HCT116 (cell line): ENCODE data around the gene FAM204A. TPM values are rescaled to one million over a fixed set of nuclear protein-coding genes. Genes with fewer than 3 reads are reported as not detected.

ENCODE experiments used
- ATAC-seq: fragments of 200-7000 bp; cut with Tn5 transposase; 2 replicates; pipeline ENCODE4 v1.9.1; 2020; ENCODE audit warnings: mild to moderate bottlenecking, moderate library complexity
- BruUV-seq: library from RNA; stranded (reverse); fragments of 400-500 nt; replicated peaks from 2 replicates; lab custom pipeline; 2021; lab: Mats Ljungman, UMichigan
- CTCF ChIA-PET: fragments of 300-600 bp; sonication (Branson Sonifier 250); formaldehyde crosslinking; loops from one replicate; lab custom pipeline; 2021; ENCODE audit warnings: antibody characterized with exemption; lab: Charles Lee
- POLR2A ChIA-PET: fragments of 300-600, 350-600 bp; sonication (Branson Sonifier 250); formaldehyde crosslinking; loops from one replicate; lab custom pipeline; 2021; ENCODE audit warnings: antibody characterized with exemption; lab: Charles Lee
- RAD21 ChIA-PET, 2 experiments: fragments of 300-600 bp; sonication (Branson Sonifier 250); formaldehyde crosslinking; loops; one replicate each; lab custom pipeline; 2023; ENCODE audit warnings: low total read pairs in 2 of 2; ENCODE audit not compliant: uncharacterized antibody in 2 of 2, unreplicated experiment in 2 of 2, low non-redundant PET in 1 of 2; lab: Charles Lee
- DNase-seq: peaks from one replicate; pipeline ENCODE4 v3.0.0-alpha.2; 2010; ENCODE audit warnings: low read depth, low spot score
- H2AFZ ChIP-seq: fragments of 200-600 bp; shearing (Covaris generic), sonication (generic); 2 replicates; pipeline ENCODE4 v1.6.1; 2017; ENCODE audit warnings: low read depth, mixed run types, mixed read lengths, antibody characterized with exemption, low read length; ENCODE audit not compliant: poor library complexity, severe bottlenecking
- H3K27ac ChIP-seq: 2 replicates; pipeline ENCODE4 v1.5.1; 2012; ENCODE audit warnings: low read depth, low read length
- H3K27me3 ChIP-seq: fragments of 200-600 bp; sonication (generic); 2 replicates; pipeline ENCODE4 v1.6.1; 2016; ENCODE audit warnings: mixed run types, low read length, mixed read lengths; ENCODE audit not compliant: insufficient read depth
- H3K36me3 ChIP-seq, 2 experiments: fragments of 200-500 bp in 1 of 2; fragments of 200-600 bp in 1 of 2; sonication (Bioruptor generic) in 1 of 2; sonication (generic) in 1 of 2; 2 replicates each; pipeline versions ENCODE4 v1.5.1 to v1.6.1; 2014 to 2016; ENCODE audit warnings: low read length in 2 of 2, inconsistent platforms in 1 of 2, mixed read lengths in 1 of 2, mixed run types in 1 of 2; ENCODE audit not compliant: insufficient read depth in 2 of 2, control insufficient read depth in 1 of 2
- H3K4me1 ChIP-seq, 2 experiments: fragments of 200-600 bp in 1 of 2; sonication (generic) in 1 of 2; 2 replicates each; pipeline versions ENCODE4 v1.5.1 to v1.6.1; 2012 to 2017; ENCODE audit warnings: low read length in 2 of 2, inconsistent platforms in 1 of 2, mild to moderate bottlenecking in 1 of 2, mixed read lengths in 1 of 2, mixed run types in 1 of 2, moderate library complexity in 1 of 2; ENCODE audit not compliant: insufficient read depth in 2 of 2, control insufficient read depth in 1 of 2
- H3K4me2 ChIP-seq: fragments of 200-600 bp; sonication (generic); 2 replicates; pipeline ENCODE4 v1.6.1; 2017; ENCODE audit warnings: mixed run types, low read length, mixed read lengths
- H3K4me3 ChIP-seq, 2 experiments: fragments of 200-600 bp in 1 of 2; sonication (generic) in 1 of 2; replicated peaks in 1 of 2; 2 replicates each; pipeline ENCODE4 v1.5.1; 2011 to 2016; ENCODE audit warnings: low read length in 2 of 2, control low read depth in 1 of 2, low read depth in 1 of 2, mild to moderate bottlenecking in 1 of 2, mixed read lengths in 1 of 2, mixed run types in 1 of 2
- H3K79me2 ChIP-seq: fragments of 200-600 bp; sonication (generic); 2 replicates; pipeline ENCODE4 v1.6.1; 2017; ENCODE audit warnings: mild to moderate bottlenecking, mixed run types, low read length, moderate library complexity, mixed read lengths; ENCODE audit not compliant: insufficient read depth
- H3K9ac ChIP-seq: fragments of 200-600 bp; sonication (generic); 2 replicates; pipeline ENCODE4 v1.6.1; 2016; ENCODE audit warnings: low read length, mixed read lengths
- H3K9me2 ChIP-seq: fragments of 200-600 bp; sonication (generic), shearing (Covaris generic); 2 replicates; pipeline ENCODE4 v1.6.1; 2017; ENCODE audit warnings: mixed run types, mild to moderate bottlenecking, moderate library complexity; ENCODE audit not compliant: insufficient read depth
- H3K9me3 ChIP-seq, 2 experiments: fragments of 200-500 bp in 1 of 2; fragments of 200-600 bp in 1 of 2; sonication (Bioruptor generic) in 1 of 2; sonication (generic) in 1 of 2; 2 replicates each; pipeline ENCODE4 v1.6.1; 2014 to 2017; ENCODE audit warnings: low read length in 2 of 2, mixed read lengths in 2 of 2, inconsistent platforms in 1 of 2, low read depth in 1 of 2, mild to moderate bottlenecking in 1 of 2, mixed run types in 1 of 2, moderate library complexity in 1 of 2; ENCODE audit not compliant: control insufficient read depth in 1 of 2, insufficient read depth in 1 of 2
- H4K20me1 ChIP-seq: fragments of 200-600 bp; sonication (generic), shearing (Covaris generic); 2 replicates; pipeline ENCODE4 v1.6.1; 2017; ENCODE audit warnings: mixed run types, mild to moderate bottlenecking, moderate library complexity; ENCODE audit not compliant: insufficient read depth
- EGR1 ChIP-seq: IDR thresholded peaks from 2 replicates; pipeline ENCODE4 v1.6.1; 2012; ENCODE audit warnings: low read depth
- EZH2phosphoT487 ChIP-seq: fragments of 200-600 bp; IDR thresholded peaks from 2 replicates; pipeline ENCODE4 v1.6.1; 2018; ENCODE audit warnings: antibody characterized with exemption, borderline replicate concordance
- POLR2AphosphoS5 ChIP-seq: IDR thresholded peaks from 2 replicates; pipeline ENCODE4 v1.6.1; 2011; ENCODE audit warnings: mild to moderate bottlenecking, low read depth, low read length, moderate library complexity
- intact Hi-C: fragments of 100-400 bp; cut with micrococcal nuclease; formaldehyde crosslinking; loops from 2 replicates; pipeline ENCODE4 v1.10.0; 2022
- total RNA-seq: library from RNA; stranded (reverse); gene quantifications from one replicate; pipeline ENCODE4 v1.2.1, GENCODE V29; 2021; ENCODE audit not compliant: unreplicated experiment

Gene FAM204A
- total RNA-seq, 1 experiment from 2014 or later, result 79.5 TPM

- TF ChIP-seq EGR1, result no peak
- TF ChIP-seq POLR2AphosphoS5, result peak; percentile 23; the same call in 1 of the 2 replicates
These were observed 43.3 kb downstream of the FAM204A start for GRCh38 chr10:118298787-118299186.

GRCh38 chr10:118291122-118291521, 51.0 kb downstream of the FAM204A start:
- no peaks in the 10 kb centered on the region for H4K20me1 ChIP-seq
- H3K36me3 ChIP-seq, result no peaks in the 10 kb centered on the region
- peaks cover 0 to 9% of the 10 kb centered on the region in 2 experiments; a peak in 1 of 4 replicates for H3K4me1 ChIP-seq
- no peak overlapping the region for H2AFZ ChIP-seq
- TF ChIP-seq EZH2phosphoT487, result no peak
- TF ChIP-seq, all 23 proteins: peak for 0
- RAD21 ChIA-PET, result no interaction called here
- Histone ChIP-seq H3K9me3 (no peaks in the 10 kb centered on the region), H3K9me2 (no peaks in the 10 kb centered on the region), H3K9ac (no peak overlapping the region), H3K27me3 (no peaks in the 10 kb centered on the region), H3K4me2 (peak overlapping the region; percentile 34; the same call in 1 of the 2 replicates), H3K4me3 (no peak overlapping the region), H3K79me2 (no peaks in the 10 kb centered on the region), H3K27ac (no peak overlapping the region)
- POLR2A ChIA-PET, result no interaction called here
- BruUV-seq, result no TSS peak
- intact Hi-C loops, result no loop called here
- DNase-seq (no peak), ATAC-seq (no peak)
- CTCF ChIA-PET, result interaction anchor here (1.4 kb wide), 1 partner anchor 581 kb away, joined by 3 read pairs; no protein-coding TSS in a partner anchor

More at GRCh38 chr10:118298787-118299186, 43.3 kb downstream of the FAM204A start:
- no peaks in the 10 kb centered on the region for H4K20me1 ChIP-seq
- no peak overlapping the region for H2AFZ ChIP-seq
- POLR2A ChIA-PET, result no interaction called here
- H3K4me1 ChIP-seq, result peaks cover 0 to 14% of the 10 kb centered on the region in 2 experiments; a peak in 2 of 4 replicates
- H3K9me2 ChIP-seq, result no peaks in the 10 kb centered on the region
- no peaks in the 10 kb centered on the region for H3K27me3 ChIP-seq
- H3K79me2 ChIP-seq, result no peaks in the 10 kb centered on the region
- intact Hi-C loops, result no loop called here
- no peak overlapping the region for H3K27ac ChIP-seq
- no peak overlapping the region for H3K9ac ChIP-seq
- no peaks in the 10 kb centered on the region for H3K9me3 ChIP-seq
- ATAC-seq (no peak), DNase-seq (no peak)
- no TSS peak for BruUV-seq
- no peaks in the 10 kb centered on the region for H3K36me3 ChIP-seq
- H3K4me2 ChIP-seq, result no peak overlapping the region
- CTCF ChIA-PET, result no interaction called here
- RAD21 ChIA-PET, result no interaction called here
- H3K4me3 ChIP-seq, result no peak overlapping the region
